22Rv1 (cell line): ENCODE data around the gene PSMD7.

Experiments used
- H3K27ac ChIP-seq: fragments of 450-650 bp; 2 replicates; pipeline ENCODE4 v1.5.1; 2017
- CTCF ChIP-seq: fragments of 450-650 bp; IDR thresholded peaks from 2 replicates; pipeline ENCODE4 v1.5.1; 2017; ENCODE audit warnings: mild to moderate bottlenecking
- ZFX ChIP-seq: fragments of 450-650 bp; IDR thresholded peaks from 2 replicates; pipeline ENCODE4 v1.6.1; 2017; ENCODE audit warnings: antibody characterized with exemption, borderline replicate concordance

Gene PSMD7

GRCh38 chr16:74305281-74305680 is 8.7 kb downstream of the PSMD7 start:
- no peak for TF ChIP-seq CTCF
- no peak for TF ChIP-seq ZFX
- peak overlapping the region; percentile 5; the same call in 1 of the 2 replicates for H3K27ac ChIP-seq

- H3K27ac ChIP-seq: peak overlapping the region; percentile 5; the same call in 1 of the 2 replicates
- no peak for TF ChIP-seq ZFX
- no peak for TF ChIP-seq CTCF
Observed at GRCh38 chr16:74305978-74306784, 9.6 kb downstream of the PSMD7 start.

- TF ChIP-seq CTCF (no peak), ZFX (no peak)
- no peak overlapping the region for H3K27ac ChIP-seq
Observed at GRCh38 chr16:74307383-74307782, 10.8 kb downstream of the PSMD7 start.

- TF ChIP-seq ZFX: no peak
- TF ChIP-seq CTCF: peak; percentile 88
Observed at GRCh38 chr16:74309789-74310781, 13.5 kb downstream of the PSMD7 start.

GRCh38 chr16:74315059-74315458 is 18.4 kb downstream of the PSMD7 start:
- no peak overlapping the region for H3K27ac ChIP-seq
- no peak for TF ChIP-seq ZFX
- TF ChIP-seq CTCF: no peak

More at GRCh38 chr16:74309789-74310781, 13.5 kb downstream of the PSMD7 start:
- no peak overlapping the region for H3K27ac ChIP-seq

- TF ChIP-seq ZFX (no peak), CTCF (no peak)
- no peak overlapping the region for H3K27ac ChIP-seq
Observed at GRCh38 chr16:74320707-74321106, 24.1 kb downstream of the PSMD7 start.

- H3K27ac ChIP-seq: no peak overlapping the region
- TF ChIP-seq CTCF (no peak), ZFX (no peak)
Observed at GRCh38 chr16:74321356-74321755, 24.7 kb downstream of the PSMD7 start.
